ENCODE measurements around the gene MPP3.

Gene MPP3

DNA sequence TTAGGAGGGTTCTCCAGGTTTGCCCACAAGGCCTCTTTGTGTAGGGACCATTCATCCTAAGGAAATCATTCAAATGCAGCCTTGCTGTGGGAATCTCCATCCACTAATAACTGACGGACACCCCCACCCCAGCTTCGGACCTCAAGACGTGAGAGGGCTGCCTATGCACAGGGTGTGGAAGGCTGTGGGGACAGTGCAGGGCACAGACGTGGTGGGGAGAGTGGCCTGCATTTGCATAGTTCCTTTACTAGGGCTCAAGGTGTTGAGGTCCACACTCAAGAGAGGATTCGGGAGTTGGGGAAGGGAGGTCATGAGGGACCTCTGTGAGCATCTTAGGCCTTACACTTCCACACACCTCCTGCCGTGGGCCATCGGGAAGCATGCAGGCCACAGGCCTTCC is 64.0 kb downstream of the MPP3 start:
- TF ChIP-seq, protein P1, sequence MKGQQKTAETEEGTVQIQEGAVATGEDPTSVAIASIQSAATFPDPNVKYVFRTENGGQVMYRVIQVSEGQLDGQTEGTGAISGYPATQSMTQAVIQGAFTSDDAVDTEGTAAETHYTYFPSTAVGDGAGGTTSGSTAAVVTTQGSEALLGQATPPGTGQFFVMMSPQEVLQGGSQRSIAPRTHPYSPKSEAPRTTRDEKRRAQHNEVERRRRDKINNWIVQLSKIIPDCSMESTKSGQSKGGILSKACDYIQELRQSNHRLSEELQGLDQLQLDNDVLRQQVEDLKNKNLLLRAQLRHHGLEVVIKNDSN (IDR thresholded peaks at IDR 0.05): no peak

DNA sequence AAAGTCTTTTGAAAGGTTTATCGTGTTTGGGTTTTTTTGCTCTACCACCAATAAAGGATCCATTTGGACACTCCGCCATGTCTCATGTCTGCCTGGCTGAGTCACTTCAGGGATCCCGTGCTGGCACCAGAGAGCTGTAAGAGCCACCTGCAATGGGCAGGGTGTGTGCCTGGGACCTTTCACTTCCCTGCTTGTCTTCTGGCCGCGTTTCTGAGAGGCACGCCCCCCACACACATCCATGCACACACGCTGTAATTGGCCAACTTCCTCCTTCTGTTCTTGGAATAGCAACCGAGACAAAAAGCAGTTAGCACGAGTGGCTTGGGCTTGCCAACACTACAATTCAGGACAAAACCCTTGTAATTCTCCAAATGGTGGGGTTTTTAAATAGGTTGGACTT is 64.6 kb downstream of the MPP3 start:
- TF ChIP-seq TAF1 (IDR thresholded peaks at IDR 0.05; ENCODE audit: low read depth): no peak
- no peak for TF ChIP-seq NFIC (IDR thresholded peaks at IDR 0.05)
- no peak for TF ChIP-seq FOXM1 (IDR thresholded peaks at IDR 0.05; ENCODE audit: borderline replicate concordance, low read depth)
- no peak for TF ChIP-seq YY1 (IDR thresholded peaks at IDR 0.05; ENCODE audit: low read depth)
- no peak for TF ChIP-seq RAD21 (IDR thresholded peaks at IDR 0.05; ENCODE audit: low read depth)
- no peak for TF ChIP-seq ZBTB7A (IDR thresholded peaks at IDR 0.05; ENCODE audit: low read depth)
- no peak for TF ChIP-seq CEBPB (IDR thresholded peaks at IDR 0.05)
- no peak for TF ChIP-seq EP300 (IDR thresholded peaks at IDR 0.05; ENCODE audit: borderline replicate concordance)
- TF ChIP-seq, protein P2, sequence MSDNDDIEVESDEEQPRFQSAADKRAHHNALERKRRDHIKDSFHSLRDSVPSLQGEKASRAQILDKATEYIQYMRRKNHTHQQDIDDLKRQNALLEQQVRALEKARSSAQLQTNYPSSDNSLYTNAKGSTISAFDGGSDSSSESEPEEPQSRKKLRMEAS (IDR thresholded peaks at IDR 0.05): no peak
- no peak for TF ChIP-seq TEAD4 (IDR thresholded peaks at IDR 0.05)
- no peak for TF ChIP-seq CREB1 (IDR thresholded peaks at IDR 0.05; ENCODE audit: low read depth)
- TF ChIP-seq TCF12 (IDR thresholded peaks at IDR 0.05; ENCODE audit: low read depth): no peak
- TF ChIP-seq, protein P1 (IDR thresholded peaks at IDR 0.05): no peak
- TF ChIP-seq, protein P3, sequence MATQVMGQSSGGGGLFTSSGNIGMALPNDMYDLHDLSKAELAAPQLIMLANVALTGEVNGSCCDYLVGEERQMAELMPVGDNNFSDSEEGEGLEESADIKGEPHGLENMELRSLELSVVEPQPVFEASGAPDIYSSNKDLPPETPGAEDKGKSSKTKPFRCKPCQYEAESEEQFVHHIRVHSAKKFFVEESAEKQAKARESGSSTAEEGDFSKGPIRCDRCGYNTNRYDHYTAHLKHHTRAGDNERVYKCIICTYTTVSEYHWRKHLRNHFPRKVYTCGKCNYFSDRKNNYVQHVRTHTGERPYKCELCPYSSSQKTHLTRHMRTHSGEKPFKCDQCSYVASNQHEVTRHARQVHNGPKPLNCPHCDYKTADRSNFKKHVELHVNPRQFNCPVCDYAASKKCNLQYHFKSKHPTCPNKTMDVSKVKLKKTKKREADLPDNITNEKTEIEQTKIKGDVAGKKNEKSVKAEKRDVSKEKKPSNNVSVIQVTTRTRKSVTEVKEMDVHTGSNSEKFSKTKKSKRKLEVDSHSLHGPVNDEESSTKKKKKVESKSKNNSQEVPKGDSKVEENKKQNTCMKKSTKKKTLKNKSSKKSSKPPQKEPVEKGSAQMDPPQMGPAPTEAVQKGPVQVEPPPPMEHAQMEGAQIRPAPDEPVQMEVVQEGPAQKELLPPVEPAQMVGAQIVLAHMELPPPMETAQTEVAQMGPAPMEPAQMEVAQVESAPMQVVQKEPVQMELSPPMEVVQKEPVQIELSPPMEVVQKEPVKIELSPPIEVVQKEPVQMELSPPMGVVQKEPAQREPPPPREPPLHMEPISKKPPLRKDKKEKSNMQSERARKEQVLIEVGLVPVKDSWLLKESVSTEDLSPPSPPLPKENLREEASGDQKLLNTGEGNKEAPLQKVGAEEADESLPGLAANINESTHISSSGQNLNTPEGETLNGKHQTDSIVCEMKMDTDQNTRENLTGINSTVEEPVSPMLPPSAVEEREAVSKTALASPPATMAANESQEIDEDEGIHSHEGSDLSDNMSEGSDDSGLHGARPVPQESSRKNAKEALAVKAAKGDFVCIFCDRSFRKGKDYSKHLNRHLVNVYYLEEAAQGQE (IDR thresholded peaks at IDR 0.05; ENCODE audit: low read depth): no peak
- no peak for TF ChIP-seq EGR1 (IDR thresholded peaks at IDR 0.05)

DNA sequence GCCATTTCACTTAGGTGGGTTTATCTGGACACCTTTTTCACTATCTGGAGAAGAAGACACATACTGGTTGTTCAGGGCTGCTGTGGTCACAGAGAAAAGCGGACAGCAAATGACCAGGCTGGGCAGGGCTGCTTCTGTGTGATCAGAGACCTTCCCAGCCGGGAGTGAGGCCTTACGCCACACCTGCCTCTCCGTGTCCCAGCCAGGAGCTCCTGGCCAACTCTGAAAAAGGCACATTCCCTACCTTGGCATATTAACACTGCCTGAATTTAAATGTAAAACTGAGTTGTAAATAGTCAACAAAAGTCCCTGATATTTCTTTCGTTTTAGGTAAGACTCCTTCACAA is 65.3 kb downstream of the MPP3 start:
- TF ChIP-seq YY1 (IDR thresholded peaks at IDR 0.05; ENCODE audit: low read depth) (no peak), CREB1 (IDR thresholded peaks at IDR 0.05; ENCODE audit: low read depth) (no peak), NFIC (IDR thresholded peaks at IDR 0.05) (no peak), TAF1 (IDR thresholded peaks at IDR 0.05; ENCODE audit: low read depth) (no peak), RAD21 (IDR thresholded peaks at IDR 0.05; ENCODE audit: low read depth) (no peak), TCF12 (IDR thresholded peaks at IDR 0.05; ENCODE audit: low read depth) (no peak), EGR1 (IDR thresholded peaks at IDR 0.05) (no peak), ZBTB7A (IDR thresholded peaks at IDR 0.05; ENCODE audit: low read depth) (no peak), FOXM1 (IDR thresholded peaks at IDR 0.05; ENCODE audit: borderline replicate concordance, low read depth) (no peak), TEAD4 (IDR thresholded peaks at IDR 0.05) (no peak), EP300 (IDR thresholded peaks at IDR 0.05; ENCODE audit: borderline replicate concordance) (no peak)
- TF ChIP-seq, protein P1 (IDR thresholded peaks at IDR 0.05): no peak
- TF ChIP-seq, protein P2 (IDR thresholded peaks at IDR 0.05): no peak
- TF ChIP-seq, protein P3 (IDR thresholded peaks at IDR 0.05; ENCODE audit: low read depth): no peak

DNA sequence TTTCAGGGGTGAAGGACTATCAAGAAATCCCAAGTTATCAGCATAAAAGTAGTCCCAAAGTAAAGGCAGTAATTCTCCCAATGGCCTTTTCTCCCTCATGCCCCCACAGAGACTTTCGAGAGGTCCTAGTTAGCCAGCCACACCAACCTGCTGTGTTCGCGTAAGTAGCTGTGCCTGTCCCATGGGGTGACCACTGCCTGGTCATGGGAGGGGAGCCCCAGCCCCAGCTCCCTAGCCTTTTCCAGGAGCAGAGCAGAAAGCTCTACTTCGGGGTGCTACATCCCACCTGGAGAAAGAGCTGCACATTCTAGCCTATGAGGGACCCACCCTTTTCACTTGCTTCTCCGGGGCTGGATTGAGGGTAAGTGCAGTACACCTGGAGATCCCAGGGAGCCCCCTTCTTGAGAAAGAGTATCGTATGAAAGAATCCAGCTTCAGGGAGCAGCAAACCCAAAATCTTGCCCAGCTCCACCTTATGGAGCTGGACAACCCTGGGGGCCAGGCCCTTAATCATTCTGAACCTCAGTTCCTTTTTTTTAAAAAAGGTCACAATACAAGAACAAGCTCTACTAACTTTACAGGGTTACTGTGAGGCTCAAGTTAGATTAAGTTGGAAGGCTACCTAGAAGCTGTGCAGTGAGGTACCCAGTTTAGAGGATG is 65.8 kb downstream of the MPP3 start:
- TF ChIP-seq, protein P3 (IDR thresholded peaks at IDR 0.05; ENCODE audit: low read depth): no peak
- TF ChIP-seq FOXM1 (IDR thresholded peaks at IDR 0.05; ENCODE audit: borderline replicate concordance, low read depth): no peak
- no peak for TF ChIP-seq CREB1 (IDR thresholded peaks at IDR 0.05; ENCODE audit: low read depth)
- TF ChIP-seq RAD21 (IDR thresholded peaks at IDR 0.05; ENCODE audit: low read depth): no peak
- no peak for TF ChIP-seq TCF12 (IDR thresholded peaks at IDR 0.05; ENCODE audit: low read depth)
- TF ChIP-seq YY1 (IDR thresholded peaks at IDR 0.05; ENCODE audit: low read depth): no peak
- TF ChIP-seq, protein P2 (IDR thresholded peaks at IDR 0.05): no peak
- TF ChIP-seq, protein P1 (IDR thresholded peaks at IDR 0.05): no peak
- no peak for TF ChIP-seq NFIC (IDR thresholded peaks at IDR 0.05)
- no peak for TF ChIP-seq CEBPB (IDR thresholded peaks at IDR 0.05)
- no peak for TF ChIP-seq ZBTB7A (IDR thresholded peaks at IDR 0.05; ENCODE audit: low read depth)
- TF ChIP-seq TAF1 (IDR thresholded peaks at IDR 0.05; ENCODE audit: low read depth): no peak
- TF ChIP-seq EGR1 (IDR thresholded peaks at IDR 0.05): no peak
- no peak for TF ChIP-seq TEAD4 (IDR thresholded peaks at IDR 0.05)
- no peak for TF ChIP-seq EP300 (IDR thresholded peaks at IDR 0.05; ENCODE audit: borderline replicate concordance)
